IMR-90 (cell line): ENCODE measurements around the gene TMEM212. TPM values are rescaled to one million over a fixed set of nuclear protein-coding genes. Genes with fewer than 3 reads are reported as not detected.

Source experiments
- ATAC-seq: fragments of 200-7000 bp; cut with Tn5 transposase; 2 replicates; pipeline ENCODE4 v1.9.1; 2020; ENCODE audit warnings: low read depth, mild to moderate bottlenecking, moderate library complexity
- BruUV-seq: library from RNA; stranded (reverse); fragments of 400-500 nt; replicated peaks from 2 replicates; lab custom pipeline; 2021; lab: Mats Ljungman, UMichigan
- CTCF ChIA-PET: fragments of 300-600 bp; formaldehyde crosslinking; extraction: SDS; loops from one replicate; lab custom pipeline; 2021; ENCODE audit warnings: antibody characterized with exemption; lab: Yijun Ruan, JAX
- POLR2A ChIA-PET: fragments of 300-600 bp; sonication (Branson Sonifier 250); formaldehyde crosslinking; loops from one replicate; lab custom pipeline; 2022; ENCODE audit warnings: antibody characterized with exemption; ENCODE audit not compliant: unreplicated experiment; lab: Charles Lee
- DNase-seq: peaks from one replicate; pipeline ENCODE4 v3.0.0; 2013
- H2AFZ ChIP-seq: replicated peaks from 2 replicates; pipeline ENCODE3; 2013; ENCODE audit warnings: low read length, mild to moderate bottlenecking; ENCODE audit not compliant: poor library complexity
- H2AK5ac ChIP-seq: 2 replicates; pipeline ENCODE4 v1.6.1; 2013; ENCODE audit warnings: low read depth, low read length, inconsistent platforms
- H2AK9ac ChIP-seq: replicated peaks from 2 replicates; pipeline ENCODE3; 2013; ENCODE audit warnings: mild to moderate bottlenecking, low read depth, low read length, moderate library complexity; ENCODE audit not compliant: poor library complexity
- H2BK120ac ChIP-seq: 2 replicates; pipeline ENCODE4 v1.6.1; 2013; ENCODE audit warnings: low read depth, low read length, inconsistent platforms
- H2BK15ac ChIP-seq: 3 replicates; pipeline ENCODE4 v1.6.1; 2013; ENCODE audit warnings: low read depth, low read length, inconsistent platforms
- H2BK20ac ChIP-seq: 2 replicates; pipeline ENCODE4 v1.6.1; 2013; ENCODE audit warnings: low read depth, mild to moderate bottlenecking, inconsistent platforms, low read length, moderate library complexity
- H2BK5ac ChIP-seq: 2 replicates; pipeline ENCODE4 v1.6.1; 2013; ENCODE audit warnings: mild to moderate bottlenecking, low read depth, low read length, inconsistent platforms; ENCODE audit not compliant: poor library complexity, severe bottlenecking
- H3K14ac ChIP-seq: replicated peaks from 2 replicates; pipeline ENCODE4 v1.6.1; 2013; ENCODE audit warnings: low read depth, low read length, inconsistent platforms
- H3K18ac ChIP-seq: 2 replicates; pipeline ENCODE4 v1.6.1; 2013; ENCODE audit warnings: low read depth, low read length, control low read depth
- H3K23ac ChIP-seq: 2 replicates; pipeline ENCODE4 v1.6.1; 2013; ENCODE audit warnings: low read depth, low read length, inconsistent platforms
- H3K27ac ChIP-seq: 2 replicates; pipeline ENCODE4 v1.5.1; 2013; ENCODE audit warnings: mild to moderate bottlenecking, control low read depth, low read length; ENCODE audit not compliant: insufficient read depth
- H3K27me3 ChIP-seq: 2 replicates; pipeline ENCODE4 v1.6.1; 2013; ENCODE audit warnings: low read length; ENCODE audit not compliant: control insufficient read depth, insufficient read depth
- H3K36me3 ChIP-seq: 2 replicates; pipeline ENCODE4 v1.6.1; 2013; ENCODE audit warnings: low read length, mixed read lengths; ENCODE audit not compliant: control insufficient read depth, insufficient read depth
- H3K4ac ChIP-seq: 2 replicates; pipeline ENCODE4 v1.6.1; 2013; ENCODE audit warnings: low read depth, low read length, inconsistent platforms
- H3K4me1 ChIP-seq: 2 replicates; pipeline ENCODE4 v1.6.1; 2013; ENCODE audit warnings: low read length, mixed read lengths; ENCODE audit not compliant: control insufficient read depth, insufficient read depth
- H3K4me2 ChIP-seq: 2 replicates; pipeline ENCODE4 v1.6.1; 2013; ENCODE audit warnings: low read depth, mild to moderate bottlenecking, control low read depth, low read length, moderate library complexity
- H3K4me3 ChIP-seq: 2 replicates; pipeline ENCODE4 v1.5.1; 2013; ENCODE audit warnings: low read depth, mild to moderate bottlenecking, control low read depth, low read length, moderate library complexity; ENCODE audit not compliant: insufficient read depth
- H3K56ac ChIP-seq: 2 replicates; pipeline ENCODE4 v1.6.1; 2013; ENCODE audit warnings: low read length, inconsistent platforms; ENCODE audit not compliant: insufficient read depth; ENCODE audit errors: extremely low read depth
- H3K79me1 ChIP-seq, 2 experiments: 2 replicates each; pipeline ENCODE4 v1.6.1; 2013; ENCODE audit warnings: low read length in 2 of 2, inconsistent platforms in 1 of 2, low read depth in 1 of 2
- H3K9ac ChIP-seq: 2 replicates; pipeline ENCODE4 v1.6.1; 2013; ENCODE audit warnings: low read depth, low read length, control low read depth
- H3K9me1 ChIP-seq: 2 replicates; pipeline ENCODE4 v1.6.1; 2013; ENCODE audit warnings: low read length, inconsistent platforms; ENCODE audit not compliant: insufficient read depth
- H3K9me3 ChIP-seq: 2 replicates; pipeline ENCODE4 v1.6.1; 2013; ENCODE audit warnings: low read length; ENCODE audit not compliant: control insufficient read depth, insufficient read depth
- H4K20me1 ChIP-seq: 2 replicates; pipeline ENCODE4 v1.6.1; 2013; ENCODE audit warnings: low read length, inconsistent platforms; ENCODE audit not compliant: insufficient read depth
- H4K5ac ChIP-seq: 2 replicates; pipeline ENCODE4 v1.6.1; 2013; ENCODE audit warnings: mild to moderate bottlenecking, low read depth, low read length, control low read depth
- H4K8ac ChIP-seq, 2 experiments: 2 replicates each; pipeline ENCODE4 v1.6.1; 2013; ENCODE audit warnings: low read depth in 2 of 2, low read length in 2 of 2, control low read depth in 1 of 2, inconsistent platforms in 1 of 2
- H4K91ac ChIP-seq: 2 replicates; pipeline ENCODE4 v1.6.1; 2013; ENCODE audit warnings: low read depth, low read length, inconsistent platforms; ENCODE audit not compliant: insufficient read depth
- BHLHE40 ChIP-seq: fragments of 150-350 bp; IDR thresholded peaks from 2 replicates; pipeline ENCODE4 v1.6.1; 2016; ENCODE audit warnings: mild to moderate bottlenecking, low read depth, low read length
- CEBPB ChIP-seq: IDR thresholded peaks from 2 replicates; pipeline ENCODE4 v1.6.1; 2012; ENCODE audit warnings: low read depth, low read length, improper control_type of control experiment
- CHD1 ChIP-seq: IDR thresholded peaks from 2 replicates; pipeline ENCODE4 v1.6.1; 2012; ENCODE audit warnings: low read depth, low read length, improper control_type of control experiment
- CTCF ChIP-seq: conservative IDR thresholded peaks from 2 replicates; pipeline ENCODE4 v1.5.1; 2012; ENCODE audit warnings: mild to moderate bottlenecking, low read depth, low read length, improper control_type of control experiment
- ELK1 ChIP-seq: fragments of 150-350 bp; IDR thresholded peaks from 2 replicates; pipeline ENCODE4 v1.6.1; 2016; ENCODE audit warnings: low read depth, mild to moderate bottlenecking, low read length, moderate library complexity, borderline replicate concordance
- FOS ChIP-seq: fragments of 150-350 bp; IDR thresholded peaks from 2 replicates; pipeline ENCODE4 v1.6.1; 2016; ENCODE audit warnings: low read depth, low read length
- MAFK ChIP-seq: IDR thresholded peaks from 2 replicates; pipeline ENCODE4 v1.6.1; 2012; ENCODE audit warnings: low read depth, low read length, improper control_type of control experiment
- MAZ ChIP-seq: IDR thresholded peaks from 2 replicates; pipeline ENCODE4 v1.6.1; 2012; ENCODE audit warnings: low read depth, mild to moderate bottlenecking, low read length, improper control_type of control experiment, moderate library complexity, borderline replicate concordance
- MXI1 ChIP-seq: IDR thresholded peaks from 2 replicates; pipeline ENCODE4 v1.6.1; 2012; ENCODE audit warnings: low read depth, mild to moderate bottlenecking, low read length, moderate library complexity, borderline replicate concordance
- NFE2L2 ChIP-seq: fragments of 150-350 bp; IDR thresholded peaks from 2 replicates; pipeline ENCODE4 v1.6.1; 2016; ENCODE audit warnings: low read depth, mild to moderate bottlenecking, low read length
- POLR2A ChIP-seq: IDR thresholded peaks from 2 replicates; pipeline ENCODE4 v1.6.1; 2012; ENCODE audit warnings: mild to moderate bottlenecking, low read depth, low read length
- RAD21 ChIP-seq: IDR thresholded peaks from 2 replicates; pipeline ENCODE4 v1.6.1; 2012; ENCODE audit warnings: low read length, improper control_type of control experiment
- RCOR1 ChIP-seq: IDR thresholded peaks from 2 replicates; pipeline ENCODE4 v1.6.1; 2012; ENCODE audit warnings: mild to moderate bottlenecking, low read length, improper control_type of control experiment; ENCODE audit not compliant: insufficient replicate concordance
- RFX5 ChIP-seq: IDR thresholded peaks from 2 replicates; pipeline ENCODE4 v1.8.0; 2012; ENCODE audit warnings: low read depth, mild to moderate bottlenecking, low read length, moderate library complexity
- WGBS, 2 experiments: methylation state at CpG; one replicate each; pipeline versions ENCODE4 v1.1.5 to v1.1.7; 2013; ENCODE audit warnings: missing lambda C conversion rate in 2 of 2; ENCODE audit not compliant: insufficient read length in 1 of 2; ENCODE audit errors: extremely low coverage in 2 of 2; 5-methylcytosine and 5-hydroxymethylcytosine counted together
- dilution Hi-C: fragments of 300-500 bp; cut with HindIII; formaldehyde crosslinking; loops from one replicate; pipeline ENCODE4 v1.14.3; 2018; ENCODE audit warnings: low sequenced_read_pairs; ENCODE audit not compliant: unreplicated experiment
- in situ Hi-C: fragments of 300-500 bp; cut with MboI; formaldehyde crosslinking; loops from 3 replicates; pipeline ENCODE4 v1.14.3; 2019; ENCODE audit warnings: low sequenced_read_pairs, inconsistent platforms, mixed read lengths
- intact Hi-C: fragments of 100-400 bp; cut with micrococcal nuclease; formaldehyde crosslinking; loops from 2 replicates; pipeline ENCODE4 v1.10.0; 2022
- polyA plus RNA-seq, 3 experiments: library from polyadenylated mRNA; depleted of rRNA; stranded (reverse); fragments of >200 nt; gene quantifications; 2 replicates each; pipeline ENCODE4 v1.2.3, GENCODE V29; 2012; ENCODE audit warnings: low replicate concordance in 1 of 3
- total RNA-seq: library from RNA; depleted of rRNA; stranded (reverse); fragments of >200 nt; gene quantifications from 2 replicates; pipeline ENCODE4 v1.2.3, GENCODE V29; 2012

The TMEM212 gene
- total and polyA plus RNA-seq, 2 of the 4 experiments (the other 2 are of a cell fraction) = not detected

GRCh38 chr3:171801738-171802589 lies 41.2 kb upstream of the TMEM212 start (continued):
- no peak for TF ChIP-seq MXI1
- TF ChIP-seq MAFK = no peak
- TF ChIP-seq RFX5 = no peak
- no peak for TF ChIP-seq BHLHE40

GRCh38 chr3:171802590-171802956 lies 40.6 kb upstream of the TMEM212 start:
- POLR2A ChIA-PET = no interaction called here
- Histone ChIP-seq H3K79me1 (peaks cover 23 to 50% of the 10 kb centered on the region in 2 experiments), H3K27me3 (no peaks in the 10 kb centered on the region), H4K5ac (no peak overlapping the region), H2BK120ac (peak overlapping the region; percentile 15; the same call in 1 of the 2 replicates), H4K91ac (0 out of 2 replicates have a peak overlapping the region, but pooled peaks have one; percentile 5), H3K4me3 (no peak overlapping the region), H2BK15ac (no peak overlapping the region), H2AK9ac (no peak overlapping the region), H3K18ac (peak overlapping the region; percentile 89; the same call in 1 of the 2 replicates), H3K9ac (no peak overlapping the region), H3K23ac (no peak overlapping the region), H2BK5ac (no peak overlapping the region), H3K9me3 (no peaks in the 10 kb centered on the region), H3K4me2 (no peak overlapping the region), H4K8ac (no peak overlapping the region), H2BK20ac (peak overlapping the region; percentile 55), H3K4me1 (peaks cover 26% of the 10 kb centered on the region), H3K14ac (0 out of 2 replicates have a peak overlapping the region, but pooled peaks have one; percentile 64), H3K4ac (peak overlapping the region; percentile 32; the same call in 1 of the 2 replicates), H3K27ac (no peak overlapping the region), H3K56ac (no peak overlapping the region), H3K9me1 (peaks cover 9% of the 10 kb centered on the region), H3K36me3 (no peaks in the 10 kb centered on the region; the same call in 1 of the 2 replicates), H2AK5ac (peak overlapping the region; percentile 25; the same call in 1 of the 2 replicates), H2AFZ (no peak overlapping the region), H4K20me1 (no peaks in the 10 kb centered on the region; the same call in 1 of the 2 replicates)
- no peak for ATAC-seq
- no peak for TF ChIP-seq MXI1
- no peak for TF ChIP-seq NFE2L2
- TF ChIP-seq CTCF = no peak
- no peak for TF ChIP-seq FOS
- TF ChIP-seq CEBPB = no peak
- no peak for TF ChIP-seq POLR2A
- TF ChIP-seq MAZ = no peak
- TF ChIP-seq CHD1 = no peak
- no peak for TF ChIP-seq RFX5
- TF ChIP-seq RCOR1 = no peak
- no peak for TF ChIP-seq RAD21
- TF ChIP-seq ELK1 = no peak
- in situ Hi-C loops (no loop called here), intact Hi-C loops (no loop called here), dilution Hi-C loops (no loop called here)
- WGBS, 2 experiments = 90% methylated on average over 2 of the region's 3 CpGs; no CpG with 5 or more reads in 1 of the 2 experiments
- no peak for DNase-seq
- BruUV-seq = no TSS peak
- CTCF ChIA-PET = interaction anchor here (1.3 kb wide), 1 partner anchor 11 kb away, joined by 3 read pairs; no protein-coding TSS in a partner anchor
